ENCODE measurements around the gene RAB35.

DNA sequence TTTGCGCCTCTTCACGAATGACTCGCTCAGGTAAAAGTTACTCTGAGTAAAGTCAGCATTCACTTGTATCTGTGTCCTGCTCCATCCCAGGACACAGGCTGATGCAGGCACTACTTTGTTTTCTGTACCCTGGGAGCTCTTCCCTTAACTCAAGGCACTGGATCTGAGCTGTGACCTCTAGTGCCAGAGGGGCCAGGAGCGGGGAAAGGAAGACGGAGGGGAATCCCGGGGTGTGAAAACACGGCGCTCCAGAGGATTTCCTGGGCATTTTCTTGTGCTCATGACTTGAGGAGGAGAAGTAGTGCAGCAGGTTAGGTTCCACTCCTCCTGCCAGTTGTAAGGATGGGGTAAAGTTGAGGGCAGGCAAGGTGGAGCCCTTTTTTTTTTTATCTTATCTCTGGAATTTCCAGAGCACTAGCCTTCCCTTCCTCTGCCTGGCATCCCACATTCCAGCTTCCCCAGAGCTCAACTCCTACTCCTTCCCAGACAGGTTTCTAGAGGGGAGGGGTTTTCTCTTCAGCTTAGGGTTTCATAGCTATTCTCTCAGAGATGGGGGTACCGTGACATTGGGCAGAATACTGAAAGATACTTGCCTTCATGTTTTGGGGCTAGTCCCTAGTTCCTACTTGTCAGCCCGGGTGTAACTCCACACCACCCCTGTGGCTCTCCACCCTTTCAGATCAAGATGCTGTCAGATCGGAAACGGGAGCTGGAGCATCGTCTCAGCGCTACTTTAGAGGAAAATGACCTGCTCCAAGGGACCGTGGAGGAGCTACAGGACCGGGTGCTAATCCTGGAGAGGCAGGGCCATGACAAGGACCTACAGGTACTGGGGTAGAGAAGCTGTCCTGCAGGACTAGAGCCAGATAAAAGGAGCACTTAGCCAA lies 52.3 kb downstream of the RAB35 start:
- TF ChIP-seq, protein P1, sequence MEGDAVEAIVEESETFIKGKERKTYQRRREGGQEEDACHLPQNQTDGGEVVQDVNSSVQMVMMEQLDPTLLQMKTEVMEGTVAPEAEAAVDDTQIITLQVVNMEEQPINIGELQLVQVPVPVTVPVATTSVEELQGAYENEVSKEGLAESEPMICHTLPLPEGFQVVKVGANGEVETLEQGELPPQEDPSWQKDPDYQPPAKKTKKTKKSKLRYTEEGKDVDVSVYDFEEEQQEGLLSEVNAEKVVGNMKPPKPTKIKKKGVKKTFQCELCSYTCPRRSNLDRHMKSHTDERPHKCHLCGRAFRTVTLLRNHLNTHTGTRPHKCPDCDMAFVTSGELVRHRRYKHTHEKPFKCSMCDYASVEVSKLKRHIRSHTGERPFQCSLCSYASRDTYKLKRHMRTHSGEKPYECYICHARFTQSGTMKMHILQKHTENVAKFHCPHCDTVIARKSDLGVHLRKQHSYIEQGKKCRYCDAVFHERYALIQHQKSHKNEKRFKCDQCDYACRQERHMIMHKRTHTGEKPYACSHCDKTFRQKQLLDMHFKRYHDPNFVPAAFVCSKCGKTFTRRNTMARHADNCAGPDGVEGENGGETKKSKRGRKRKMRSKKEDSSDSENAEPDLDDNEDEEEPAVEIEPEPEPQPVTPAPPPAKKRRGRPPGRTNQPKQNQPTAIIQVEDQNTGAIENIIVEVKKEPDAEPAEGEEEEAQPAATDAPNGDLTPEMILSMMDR (IDR thresholded peaks at IDR 0.05), result no peak
- TF ChIP-seq POLR2A (IDR thresholded peaks at IDR 0.05) (no peak), EP300 (IDR thresholded peaks at IDR 0.05) (no peak), POLR2AphosphoS5 (IDR thresholded peaks at IDR 0.05) (no peak)
